GM19395 (cell line): ENCODE measurements around the gene ADCY5.

Experiments used
- ATAC-seq: cut with Tn5 transposase; IDR thresholded peaks from one replicate; pipeline ENCODE4 v1.9.1; 2021; ENCODE audit warnings: mild to moderate bottlenecking, moderate library complexity; ENCODE audit not compliant: unreplicated experiment

Gene ADCY5

DNA sequence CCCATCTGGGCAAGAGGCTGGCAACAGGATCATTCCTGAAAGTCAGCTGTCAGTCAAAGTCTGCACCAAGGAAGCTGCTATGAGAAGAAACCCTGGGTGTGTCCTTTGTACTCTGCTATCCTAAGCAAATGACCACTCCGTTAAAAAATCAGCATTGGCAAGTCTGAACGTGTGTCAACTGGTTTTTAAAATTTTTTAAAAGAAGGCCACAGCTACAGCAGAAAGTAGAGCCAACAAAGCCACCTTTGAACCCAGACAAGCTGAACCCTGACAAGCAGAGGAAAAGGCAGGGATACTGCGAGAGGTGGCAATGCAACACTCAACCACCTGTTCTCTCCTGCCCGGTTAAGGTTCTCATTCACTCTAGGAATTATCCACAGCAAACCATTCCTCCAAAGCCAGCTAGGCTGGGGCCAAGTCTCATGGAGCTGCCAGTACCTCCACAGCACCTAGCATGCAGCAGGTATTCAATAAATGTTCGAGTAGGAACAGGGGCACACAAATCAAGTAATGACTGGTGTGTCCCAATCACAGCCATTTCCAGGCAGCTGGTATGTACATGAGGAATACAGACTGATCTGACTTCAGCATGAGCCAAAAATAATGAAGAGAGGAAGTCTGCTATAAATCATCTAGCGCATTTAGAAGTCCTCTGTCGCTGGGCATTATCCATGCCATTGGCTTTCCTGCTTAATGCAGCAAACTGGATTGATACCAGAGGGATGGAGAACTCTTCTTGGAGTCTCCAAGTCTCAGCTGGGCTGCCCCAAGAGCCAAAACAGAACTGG, 76.0 kb downstream of the ADCY5 start:
- no peak for ATAC-seq

DNA sequence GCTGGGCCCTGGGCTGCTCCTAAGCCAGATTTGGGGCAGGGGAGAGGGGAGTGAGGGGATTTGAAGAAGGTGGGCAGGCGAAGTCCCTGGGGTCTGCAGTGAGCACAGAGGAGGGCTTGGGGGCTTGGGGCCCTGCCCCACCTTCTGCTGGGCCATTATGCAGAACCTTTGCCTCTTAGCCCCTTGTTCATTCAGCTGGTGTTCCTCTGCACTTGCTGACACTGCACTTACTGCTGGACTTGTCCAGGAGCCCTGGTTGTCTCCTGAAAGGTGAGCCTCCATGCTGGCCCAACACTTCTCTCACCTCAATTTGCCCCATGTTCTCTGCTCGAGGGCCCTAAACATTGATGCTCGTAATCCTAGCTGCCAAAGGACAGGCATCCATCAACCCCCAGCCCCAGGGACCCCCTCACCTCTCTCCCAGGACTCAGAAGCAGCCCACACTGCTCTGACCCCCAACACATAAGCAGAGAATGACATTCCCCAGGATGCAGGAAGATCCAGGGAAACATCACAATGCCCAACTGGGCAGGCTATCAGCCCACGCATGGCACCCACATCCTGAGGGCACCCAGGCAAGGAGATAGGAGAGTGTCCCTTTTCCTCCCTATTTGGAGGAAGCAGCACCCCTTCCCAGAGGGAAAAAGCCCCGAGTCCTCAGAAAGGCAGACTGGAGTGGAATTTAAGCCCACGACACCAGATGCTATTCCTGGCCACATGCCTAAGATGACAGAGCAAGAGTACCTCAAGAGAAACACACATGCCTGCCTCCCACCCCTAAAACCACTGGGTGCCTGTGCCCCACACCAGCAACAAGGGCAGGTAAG, 76.8 kb downstream of the ADCY5 start:
- no peak for ATAC-seq

DNA sequence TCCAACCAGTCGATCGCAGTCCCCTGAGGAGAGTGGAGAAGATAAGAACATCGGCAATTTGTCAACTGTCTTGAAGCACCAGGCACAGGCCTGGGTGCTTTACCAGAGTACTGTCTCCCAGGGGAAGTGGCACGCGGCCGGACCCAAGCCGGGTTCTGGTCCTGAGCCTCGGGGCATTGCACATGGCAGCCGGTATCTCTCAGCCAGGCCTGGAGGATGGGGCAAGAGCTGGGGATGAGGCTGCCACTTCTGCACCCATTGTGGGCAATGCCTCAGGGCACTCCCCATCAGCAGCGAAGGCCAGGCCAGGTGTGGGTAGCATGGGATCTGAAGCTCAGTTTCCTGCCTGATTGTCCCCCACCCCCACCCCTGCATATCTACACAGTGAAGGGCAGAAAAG, 77.5 kb downstream of the ADCY5 start:
- ATAC-seq = no peak

DNA sequence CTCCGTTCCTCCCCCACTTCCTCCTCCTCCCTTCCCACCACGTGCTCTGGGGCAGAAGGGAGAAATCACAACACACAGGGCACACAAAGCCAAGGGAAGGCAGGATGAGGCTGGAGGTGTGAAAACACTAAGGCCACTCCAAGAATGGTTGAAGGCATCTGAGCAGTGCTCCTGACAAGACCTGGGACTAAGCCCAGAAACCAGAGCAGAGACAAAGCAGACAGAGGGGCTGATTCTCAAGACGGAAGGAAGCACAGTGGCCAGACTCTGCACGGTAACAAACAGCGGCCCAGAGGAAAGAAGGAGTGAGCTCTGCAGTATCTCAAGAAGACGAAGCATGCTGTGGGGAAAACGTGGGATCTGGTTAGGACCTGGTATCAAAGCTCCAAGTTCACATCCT, 78.1 kb downstream of the ADCY5 start:
- no peak for ATAC-seq

DNA sequence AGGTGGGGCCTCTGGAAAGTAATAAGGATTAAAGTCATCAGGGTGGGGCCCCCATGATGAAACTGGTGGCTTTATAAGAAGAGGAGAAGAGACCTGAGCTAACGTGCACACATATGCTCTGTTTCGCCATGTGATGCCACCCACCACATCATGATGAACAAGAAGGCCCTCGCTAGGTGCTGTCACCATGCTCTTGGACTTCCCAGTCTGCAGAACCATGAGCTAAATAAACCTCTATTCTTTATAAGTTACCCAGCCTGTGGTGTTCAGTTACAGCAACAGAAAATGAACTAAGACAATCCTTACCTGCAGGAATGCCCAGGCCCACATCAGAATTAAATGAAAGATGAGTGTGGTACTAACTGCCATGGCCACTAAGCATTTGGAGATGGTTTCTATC, 79.8 kb downstream of the ADCY5 start:
- no peak for ATAC-seq

DNA sequence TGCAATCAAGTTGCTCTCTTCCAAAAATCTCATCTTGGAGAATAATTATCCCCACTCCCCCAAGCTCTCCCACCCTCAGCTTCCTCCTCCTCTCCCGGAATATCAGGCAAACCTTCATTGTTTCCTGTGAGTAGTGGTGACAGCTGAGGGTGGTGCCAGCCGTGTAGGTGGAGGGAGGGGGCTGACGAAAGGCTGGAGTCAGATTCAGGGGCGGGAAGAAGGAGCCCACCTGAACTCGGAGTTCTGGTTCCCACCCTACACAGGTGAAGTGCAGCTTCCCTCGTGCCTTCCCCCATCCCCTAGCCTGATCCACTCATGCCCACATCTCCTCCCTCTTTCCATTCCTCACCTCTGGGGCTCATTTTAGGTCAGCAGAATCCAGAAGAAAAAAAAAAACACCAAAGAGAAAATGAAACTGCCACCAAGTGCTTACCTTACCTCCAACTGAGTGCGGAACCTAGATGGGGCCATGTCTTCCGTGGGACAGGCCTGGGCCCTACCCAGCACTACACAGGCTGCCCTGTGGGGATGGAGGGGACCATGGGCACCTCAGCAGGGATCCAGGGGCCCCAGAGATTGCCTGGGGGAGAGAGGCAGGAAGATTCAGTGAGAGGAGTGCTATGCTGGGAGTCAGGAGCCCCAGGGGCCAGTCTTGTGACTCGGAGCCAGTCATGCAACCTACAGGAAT, 81.3 kb downstream of the ADCY5 start:
- no peak for ATAC-seq

DNA sequence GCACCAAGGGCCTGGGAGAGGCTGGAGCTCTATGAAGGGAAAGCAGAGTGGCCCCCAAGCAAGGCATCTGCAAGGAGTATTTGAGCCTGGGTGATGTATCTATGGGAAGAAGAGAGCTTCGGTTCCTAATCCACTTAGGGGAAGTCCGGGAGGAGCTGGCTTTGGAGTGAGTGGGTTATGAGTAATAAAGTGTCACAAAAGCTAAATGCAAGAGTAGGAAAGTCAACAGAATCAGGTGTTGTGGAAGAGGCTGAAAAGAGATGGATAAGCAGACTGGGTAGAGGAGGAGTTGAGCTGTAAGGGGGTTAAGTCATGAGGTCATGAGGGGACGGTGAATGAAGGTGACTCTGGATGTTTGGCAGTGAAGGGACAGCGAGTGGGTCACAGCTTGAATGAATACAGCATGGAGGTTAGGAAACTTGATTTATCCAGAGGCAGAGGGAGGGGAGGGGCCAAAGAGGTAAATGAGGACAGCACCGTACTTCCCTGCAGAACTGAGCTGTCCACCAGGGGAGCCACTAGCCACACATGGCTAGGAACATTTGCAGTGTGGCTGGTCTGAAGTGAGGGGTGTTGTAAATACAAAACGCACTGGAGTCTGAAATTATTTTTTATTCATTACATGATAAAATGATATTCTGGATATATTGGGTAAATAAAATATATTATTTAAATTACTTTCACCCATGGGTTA, 83.3 kb downstream of the ADCY5 start:
- no peak for ATAC-seq

DNA sequence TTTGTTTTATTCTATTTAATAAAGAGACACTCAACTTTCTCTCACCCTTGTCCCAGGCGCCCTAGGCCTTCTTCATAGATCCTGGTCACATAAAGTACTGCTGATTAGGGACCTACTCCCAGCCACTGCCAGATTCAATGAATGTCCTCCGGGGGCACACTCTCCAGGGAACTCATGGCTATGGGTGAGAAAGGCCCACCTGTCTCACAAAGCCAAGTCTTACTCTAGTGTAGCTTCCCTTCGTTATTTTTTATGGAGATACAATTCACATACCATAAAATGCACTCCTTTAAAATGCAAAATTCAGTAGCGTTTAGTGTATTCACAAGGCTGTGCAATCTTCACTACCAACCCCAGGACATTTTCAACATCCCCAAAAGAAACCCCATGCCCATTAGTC, 87.8 kb downstream of the ADCY5 start:
- ATAC-seq = no peak

DNA sequence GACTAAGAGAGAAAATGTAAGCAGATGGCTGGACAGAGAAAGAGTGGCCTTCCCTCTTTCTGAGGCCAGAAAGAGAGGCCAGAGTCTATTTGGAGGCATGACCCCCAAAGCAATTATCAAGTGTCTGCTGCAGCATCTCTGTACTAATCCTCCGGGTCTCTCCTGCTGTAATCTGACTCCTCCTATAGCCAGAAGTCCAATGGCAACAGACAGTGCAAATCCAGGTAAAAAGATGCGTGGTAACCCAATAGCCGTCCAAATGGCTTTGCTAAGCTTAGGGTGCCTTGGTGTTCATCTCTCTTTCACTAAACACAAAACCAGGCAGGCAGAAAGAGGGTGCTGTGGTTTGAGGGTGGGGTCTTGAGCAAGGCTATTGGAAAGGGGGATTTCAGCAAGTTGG, 91.6 kb downstream of the ADCY5 start:
- no peak for ATAC-seq

DNA sequence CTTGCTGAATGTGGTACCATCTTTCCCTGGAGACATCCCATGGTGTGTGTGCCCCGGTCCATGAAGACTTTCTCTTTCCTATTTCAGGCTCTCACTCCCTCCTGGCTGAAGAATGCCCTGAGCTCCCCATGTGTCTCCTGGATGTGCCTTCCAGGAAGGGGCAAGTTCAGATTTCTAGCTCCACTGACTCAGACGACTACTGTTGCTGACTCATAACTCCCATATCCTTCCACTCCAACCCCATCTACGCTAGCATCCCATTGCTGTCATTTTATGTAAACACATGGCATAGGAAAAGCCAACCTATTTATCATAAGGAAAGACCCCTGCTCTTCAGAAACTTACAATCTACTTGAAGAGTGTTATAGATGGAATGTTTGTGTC, 95.0 kb downstream of the ADCY5 start:
- ATAC-seq = no peak

DNA sequence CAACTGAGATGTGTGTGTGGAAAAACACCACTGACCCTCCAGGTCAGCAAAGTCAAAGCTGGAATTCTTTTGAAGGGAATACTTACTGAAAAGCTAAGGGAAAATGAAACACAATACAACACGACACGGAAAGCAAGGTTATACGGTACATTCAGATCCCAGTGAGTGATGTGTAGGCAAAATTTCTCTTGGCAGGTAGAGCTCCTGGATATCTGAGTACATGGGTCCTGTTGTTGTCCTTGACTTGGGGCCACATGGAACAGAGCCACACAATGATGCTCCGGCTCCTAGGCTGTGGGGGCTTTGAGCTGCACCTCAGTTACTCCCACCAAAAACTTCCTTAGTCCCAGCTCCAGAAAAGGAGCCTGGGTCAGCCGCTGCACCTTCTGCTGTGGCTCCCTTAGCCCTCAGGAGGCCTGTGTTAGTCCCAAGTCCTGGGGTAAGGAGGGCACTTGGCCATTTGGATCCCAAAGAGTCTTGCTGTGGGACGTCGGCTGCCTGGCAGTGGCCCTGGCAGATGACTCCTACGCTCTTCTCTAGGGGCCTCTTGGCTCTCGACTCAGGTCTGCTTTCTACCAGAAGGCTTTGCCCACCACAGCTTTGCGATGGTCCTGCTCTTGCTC, 95.6 kb downstream of the ADCY5 start:
- no peak for ATAC-seq

DNA sequence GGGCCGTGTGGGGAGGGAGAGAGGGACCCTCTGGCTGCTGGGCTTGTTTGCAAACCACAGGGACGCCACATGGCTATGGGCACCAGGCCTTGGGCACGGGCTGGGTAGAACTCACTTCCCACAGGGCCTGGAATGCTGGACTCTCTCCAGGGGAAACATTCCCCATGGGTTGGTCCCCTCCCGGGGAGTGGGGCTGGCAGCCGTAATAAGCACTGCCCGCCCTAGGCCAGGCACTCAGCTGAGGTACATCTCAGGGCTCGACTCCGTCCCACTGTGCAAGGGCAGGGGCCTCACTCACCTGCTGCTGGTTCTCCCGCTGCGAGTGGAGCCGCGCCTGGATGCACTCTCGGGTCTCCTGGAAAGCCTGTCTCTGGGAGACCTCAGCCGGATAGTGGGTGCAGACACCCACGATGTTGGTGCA, 96.7 kb downstream of the ADCY5 start:
- ATAC-seq = no peak

DNA sequence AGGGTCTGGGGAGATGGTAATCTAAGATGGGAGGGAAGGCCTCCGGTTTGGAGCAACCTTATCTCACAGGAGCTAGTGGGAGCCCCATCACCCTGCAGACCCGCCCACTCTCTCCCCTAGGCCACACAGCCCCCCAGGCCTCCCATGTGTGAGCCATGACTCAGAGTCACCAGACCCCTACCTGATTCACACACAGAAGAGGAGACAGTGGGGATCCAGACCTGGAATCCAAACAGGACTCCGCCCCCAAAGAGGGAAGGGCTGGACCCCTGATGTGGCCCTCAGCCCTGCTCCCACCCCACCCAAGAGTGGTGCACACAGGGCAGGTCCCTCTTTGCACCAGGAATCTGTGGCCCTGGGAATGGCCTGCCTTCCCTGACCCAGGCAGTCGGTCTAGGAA, 97.4 kb downstream of the ADCY5 start:
- ATAC-seq = no peak

DNA sequence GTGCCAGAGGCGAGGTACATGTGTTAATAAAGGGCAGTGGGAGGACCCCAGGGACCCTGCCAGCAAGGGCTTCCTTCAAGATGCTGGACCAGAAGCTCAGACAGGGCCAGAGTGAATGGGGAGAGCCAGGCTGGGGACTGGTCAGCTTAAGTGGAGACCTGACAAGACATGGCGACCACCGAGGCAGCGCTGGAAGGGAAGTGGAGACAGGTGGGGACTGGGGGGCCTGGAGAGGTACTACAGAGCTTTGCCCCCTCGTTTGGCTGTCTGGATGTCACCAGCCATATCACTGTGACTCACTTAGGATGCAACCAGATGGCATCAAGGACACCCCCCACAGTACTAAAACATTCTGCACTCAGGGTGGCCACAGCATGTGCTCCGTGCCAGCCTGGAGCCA, 97.9 kb downstream of the ADCY5 start:
- ATAC-seq = no peak

DNA sequence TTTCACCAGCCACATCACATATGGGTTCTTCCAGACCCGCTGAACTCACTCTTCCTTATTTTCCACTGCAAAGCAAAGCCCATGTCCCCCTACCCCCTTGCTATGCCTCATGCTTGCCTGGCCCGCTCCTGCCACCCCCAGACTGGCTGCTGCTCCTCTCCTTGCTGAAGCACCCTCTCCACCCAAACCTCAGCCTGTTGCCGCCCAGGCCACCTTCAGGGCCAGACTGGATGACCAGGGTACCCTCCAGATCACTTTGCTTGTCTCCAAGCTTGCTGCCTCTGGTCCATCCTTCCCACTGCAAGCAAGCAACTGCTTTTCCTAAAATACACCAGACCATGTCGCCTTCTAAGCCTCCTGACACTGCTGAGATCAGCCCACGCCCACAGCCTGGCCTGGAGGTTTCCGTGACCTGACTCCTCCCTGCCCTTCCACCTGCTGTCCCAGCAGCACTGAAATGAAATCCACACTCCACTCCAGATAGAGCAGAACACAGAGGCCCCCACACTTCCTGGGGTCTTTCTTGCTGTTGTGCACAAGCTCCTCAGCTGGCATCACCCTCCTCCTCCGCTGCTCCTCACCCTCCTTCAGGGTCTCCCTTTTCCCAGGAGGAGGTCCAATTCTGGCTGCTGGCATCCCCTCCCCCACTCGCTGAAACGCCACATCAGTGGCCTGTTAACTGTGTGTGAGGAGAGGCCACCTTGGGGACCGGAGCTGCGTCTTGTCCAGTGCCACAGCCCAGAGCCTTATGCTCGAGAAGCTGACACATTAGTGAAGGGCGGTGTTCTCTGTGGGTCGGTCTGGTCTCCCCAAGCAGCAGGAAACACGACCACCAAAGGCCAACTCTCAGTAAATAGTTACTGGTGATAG, 99.1 kb downstream of the ADCY5 start:
- ATAC-seq = no peak

DNA sequence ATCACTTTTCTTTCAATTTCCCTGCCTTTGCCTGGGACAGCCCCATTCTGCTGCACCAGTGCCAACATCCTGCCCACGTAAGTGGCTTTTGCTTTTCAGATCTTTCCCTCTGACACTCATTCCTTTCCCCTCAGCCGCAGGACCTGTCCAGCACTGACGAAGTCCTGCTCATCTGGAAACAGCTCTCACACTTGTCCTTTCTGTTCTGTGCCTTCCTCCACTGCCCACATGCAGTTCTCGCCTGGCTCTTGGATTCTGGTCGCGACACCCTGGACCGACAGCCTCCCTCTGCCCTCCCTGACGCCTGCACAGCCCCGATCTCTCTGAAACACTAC, 99.7 kb downstream of the ADCY5 start:
- ATAC-seq = no peak

DNA sequence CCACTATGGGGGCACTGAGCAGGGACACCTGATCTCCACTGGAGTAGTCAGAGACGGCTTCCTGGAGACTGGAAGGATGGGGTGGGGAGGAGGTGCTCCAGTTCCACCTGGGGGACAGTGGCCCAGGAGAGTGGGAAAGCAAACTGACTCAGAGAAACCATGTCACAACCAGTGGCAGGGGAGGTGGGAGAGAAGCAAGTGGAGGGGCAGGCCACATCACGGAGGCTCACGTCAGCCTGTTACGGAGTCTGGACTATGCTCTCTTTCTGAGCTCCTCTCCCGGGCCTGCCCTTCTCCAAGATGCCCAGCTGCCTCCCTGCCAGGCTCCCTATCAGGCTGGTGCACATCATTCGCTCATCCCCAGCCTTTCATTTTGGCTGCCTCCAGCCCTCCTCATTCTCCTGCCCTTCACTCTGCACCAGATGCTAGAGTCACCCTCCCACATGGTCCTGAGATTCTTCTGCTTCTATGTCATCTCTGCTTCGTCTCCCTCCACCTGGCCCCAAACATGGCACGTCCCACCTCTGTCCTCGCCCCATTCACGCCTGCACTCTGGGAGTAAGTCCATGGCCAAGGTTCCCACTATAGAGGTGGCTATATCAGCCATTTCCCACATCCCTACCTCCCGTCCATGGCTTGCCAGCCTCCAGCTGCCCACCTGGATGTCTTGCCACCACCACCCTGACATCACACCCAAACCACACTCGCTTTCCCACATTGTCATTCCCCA, 100.3 kb downstream of the ADCY5 start:
- no peak for ATAC-seq

DNA sequence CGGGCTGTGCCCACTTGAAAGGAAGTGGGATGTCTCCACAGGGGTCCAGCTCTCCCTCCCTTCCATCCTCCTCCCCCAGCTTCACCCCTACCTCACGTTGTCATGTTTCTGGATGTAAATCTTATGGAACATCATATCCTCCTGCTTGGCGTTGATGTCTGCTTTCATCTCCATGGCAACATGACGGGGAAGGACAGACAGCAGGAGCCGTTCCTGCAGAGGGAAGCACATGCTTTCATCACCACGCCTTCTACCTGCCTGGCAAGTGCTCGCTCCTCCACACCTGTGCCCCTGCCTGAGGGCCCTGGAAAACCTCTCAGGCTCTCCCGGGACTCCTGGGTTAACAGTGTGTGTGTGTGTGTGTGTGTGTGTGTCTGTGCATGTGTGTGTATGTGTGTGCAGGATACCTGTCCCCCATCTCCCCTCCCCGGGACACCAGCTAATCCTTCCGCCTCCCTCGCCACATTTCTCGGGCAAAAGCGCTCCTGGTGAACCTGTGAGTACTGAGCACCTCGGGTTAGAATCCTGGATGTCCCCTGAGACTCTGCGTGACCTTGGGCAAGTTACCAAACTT, 101.1 kb downstream of the ADCY5 start:
- no peak for ATAC-seq

DNA sequence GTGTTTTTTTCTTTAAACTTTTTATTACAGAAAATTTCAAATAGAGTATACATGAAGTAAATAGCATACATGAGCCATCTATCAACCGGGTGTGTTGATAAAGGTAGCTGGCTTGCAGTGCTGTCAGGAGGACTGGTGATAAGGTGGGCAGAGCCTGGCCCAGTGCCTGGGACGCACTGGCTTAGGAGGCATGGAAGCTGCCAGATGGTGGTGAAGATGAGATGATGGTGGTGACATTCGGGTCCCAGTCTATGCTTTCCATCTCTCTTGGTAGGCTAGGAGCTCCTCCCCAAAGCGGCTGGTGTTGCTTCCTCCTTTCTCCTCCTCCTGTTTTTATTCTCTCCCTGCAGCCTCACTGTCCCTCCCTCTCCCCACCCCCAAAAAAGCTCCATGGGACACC, 101.7 kb downstream of the ADCY5 start:
- ATAC-seq = no peak
